ENCODE data around the gene ST6GALNAC6.

DNA sequence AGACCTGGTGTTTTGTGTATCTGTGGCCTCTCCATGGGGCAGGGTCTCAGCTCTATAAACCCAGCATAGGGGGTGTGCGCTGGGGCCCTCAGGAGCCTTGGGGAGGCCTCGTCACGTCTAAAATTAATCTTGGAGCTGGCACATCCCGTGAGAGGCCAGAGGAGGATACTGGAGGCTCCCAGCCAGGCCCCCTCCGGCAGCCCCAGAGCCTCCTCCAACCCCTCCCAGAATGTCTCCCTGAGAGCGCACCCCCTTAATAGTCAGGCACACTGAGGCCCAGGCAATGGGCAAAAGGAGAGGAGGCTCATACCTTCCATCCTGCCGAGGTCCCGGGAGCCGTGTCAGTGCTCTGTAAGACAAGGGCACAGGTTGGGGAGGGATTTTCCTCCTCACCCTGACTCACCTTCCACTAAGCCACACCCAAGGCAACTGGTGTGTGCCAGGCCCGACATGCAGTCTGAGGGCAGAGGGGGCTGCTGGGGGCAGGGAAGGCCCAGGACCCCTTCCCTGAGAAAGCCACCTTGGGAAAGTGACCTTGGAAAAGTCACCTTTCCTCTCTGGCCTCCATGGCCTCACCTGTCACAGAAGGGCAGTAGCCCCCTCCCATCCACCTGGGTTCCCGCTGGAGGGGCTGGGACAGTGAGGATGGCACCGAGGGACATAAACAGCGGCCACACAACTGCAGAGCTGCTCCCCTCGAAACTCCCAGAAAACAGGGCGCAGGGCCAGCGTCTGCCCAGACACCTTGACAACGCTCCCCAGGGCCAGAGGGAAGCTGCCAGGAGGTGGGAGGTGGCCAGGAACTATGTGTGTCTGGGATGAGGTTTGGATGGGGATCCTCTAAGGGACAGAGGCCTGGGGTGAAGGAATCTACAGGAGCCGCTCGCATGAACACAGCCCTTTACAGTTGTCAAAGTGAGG lies 24.8 kb downstream of the ST6GALNAC6 start:
- no peak for TF ChIP-seq POLR2A (IDR thresholded peaks at IDR 0.05; ENCODE audit: low read depth, low read length)
- TF ChIP-seq, protein P1, sequence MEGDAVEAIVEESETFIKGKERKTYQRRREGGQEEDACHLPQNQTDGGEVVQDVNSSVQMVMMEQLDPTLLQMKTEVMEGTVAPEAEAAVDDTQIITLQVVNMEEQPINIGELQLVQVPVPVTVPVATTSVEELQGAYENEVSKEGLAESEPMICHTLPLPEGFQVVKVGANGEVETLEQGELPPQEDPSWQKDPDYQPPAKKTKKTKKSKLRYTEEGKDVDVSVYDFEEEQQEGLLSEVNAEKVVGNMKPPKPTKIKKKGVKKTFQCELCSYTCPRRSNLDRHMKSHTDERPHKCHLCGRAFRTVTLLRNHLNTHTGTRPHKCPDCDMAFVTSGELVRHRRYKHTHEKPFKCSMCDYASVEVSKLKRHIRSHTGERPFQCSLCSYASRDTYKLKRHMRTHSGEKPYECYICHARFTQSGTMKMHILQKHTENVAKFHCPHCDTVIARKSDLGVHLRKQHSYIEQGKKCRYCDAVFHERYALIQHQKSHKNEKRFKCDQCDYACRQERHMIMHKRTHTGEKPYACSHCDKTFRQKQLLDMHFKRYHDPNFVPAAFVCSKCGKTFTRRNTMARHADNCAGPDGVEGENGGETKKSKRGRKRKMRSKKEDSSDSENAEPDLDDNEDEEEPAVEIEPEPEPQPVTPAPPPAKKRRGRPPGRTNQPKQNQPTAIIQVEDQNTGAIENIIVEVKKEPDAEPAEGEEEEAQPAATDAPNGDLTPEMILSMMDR (conservative IDR thresholded peaks at IDR 0.05; ENCODE audit: low read depth, low read length): no peak
- no peak for TF ChIP-seq RFX5 (IDR thresholded peaks at IDR 0.05; ENCODE audit: low read depth, low read length)
- TF ChIP-seq BHLHE40 (IDR thresholded peaks at IDR 0.05; ENCODE audit: low read depth, low read length): no peak
- no peak for TF ChIP-seq MXI1 (IDR thresholded peaks at IDR 0.05; ENCODE audit: borderline replicate concordance, low read depth, low read length)
- TF ChIP-seq, protein P2, sequence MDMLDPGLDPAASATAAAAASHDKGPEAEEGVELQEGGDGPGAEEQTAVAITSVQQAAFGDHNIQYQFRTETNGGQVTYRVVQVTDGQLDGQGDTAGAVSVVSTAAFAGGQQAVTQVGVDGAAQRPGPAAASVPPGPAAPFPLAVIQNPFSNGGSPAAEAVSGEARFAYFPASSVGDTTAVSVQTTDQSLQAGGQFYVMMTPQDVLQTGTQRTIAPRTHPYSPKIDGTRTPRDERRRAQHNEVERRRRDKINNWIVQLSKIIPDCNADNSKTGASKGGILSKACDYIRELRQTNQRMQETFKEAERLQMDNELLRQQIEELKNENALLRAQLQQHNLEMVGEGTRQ (IDR thresholded peaks at IDR 0.05; ENCODE audit: low read depth, low read length): no peak
- TF ChIP-seq RCOR1 (IDR thresholded peaks at IDR 0.05; ENCODE audit: insufficient replicate concordance, low read length): no peak

Data from IMR-90 (cell line).